Smooth muscle cell (in vitro differentiated cells): ENCODE data around the gene SAMD15. TPM values are rescaled to one million over a fixed set of nuclear protein-coding genes. Genes with fewer than 3 reads are reported as not detected.
"Not testable (repeated sequence)": the region's sequence is repeated elsewhere in the genome, so short reads cannot be mapped to it uniquely, and the experiment has no call there.

Experiments
- DNase-seq: peaks from one replicate; lab custom pipeline; 2025; ENCODE audit not compliant: unreplicated experiment; lab: John Stamatoyannopoulos, UW
- H2AFZ ChIP-seq: fragments of 200-600 bp; sonication (generic); 2 replicates; pipeline ENCODE4 v1.6.0; 2016; ENCODE audit warnings: antibody characterized with exemption, low read depth, mild to moderate bottlenecking
- H3F3A ChIP-seq: fragments of 200-600 bp; sonication (generic); 2 replicates; pipeline ENCODE4 v1.6.0; 2017; ENCODE audit warnings: antibody characterized with exemption, low read depth
- H3K27ac ChIP-seq: fragments of 200-600 bp; sonication (generic); 2 replicates; pipeline ENCODE4 v1.5.1; 2016; ENCODE audit warnings: low read depth, mild to moderate bottlenecking
- H3K27me3 ChIP-seq: fragments of 200-600 bp; sonication (generic); 2 replicates; pipeline ENCODE4 v1.6.1; 2016; ENCODE audit warnings: low read depth, mild to moderate bottlenecking
- H3K36me3 ChIP-seq: fragments of 200-600 bp; sonication (generic); 2 replicates; pipeline ENCODE4 v1.5.1; 2016; ENCODE audit warnings: low read depth
- H3K4me1 ChIP-seq: fragments of 200-600 bp; sonication (generic); 2 replicates; pipeline ENCODE4 v1.5.1; 2016; ENCODE audit warnings: low read depth
- H3K4me2 ChIP-seq: fragments of 200-600 bp; sonication (generic); 2 replicates; pipeline ENCODE4 v1.6.0; 2016; ENCODE audit warnings: mild to moderate bottlenecking
- H3K4me3 ChIP-seq: fragments of 200-600 bp; sonication (generic); 2 replicates; pipeline ENCODE4 v1.5.1; 2016; ENCODE audit warnings: mild to moderate bottlenecking
- H3K79me2 ChIP-seq: fragments of 200-600 bp; sonication (generic); 2 replicates; pipeline ENCODE4 v1.6.0; 2016; ENCODE audit warnings: low read depth, mild to moderate bottlenecking
- H3K9ac ChIP-seq: fragments of 200-600 bp; sonication (generic); 2 replicates; pipeline ENCODE4 v1.6.0; 2016; ENCODE audit warnings: low read depth
- H3K9me3 ChIP-seq: fragments of 200-600 bp; sonication (generic); replicated peaks from 2 replicates; pipeline ENCODE4 v1.5.1; 2016; ENCODE audit warnings: low read depth
- H4K20me1 ChIP-seq: fragments of 200-600 bp; sonication (generic); 2 replicates; pipeline ENCODE4 v1.6.0; 2016; ENCODE audit warnings: low read depth
- WGBS: methylation state at CpG from one replicate; pipeline ENCODE4 v1.1.7; 2016; ENCODE audit warnings: low lambda C conversion rate; 5-methylcytosine and 5-hydroxymethylcytosine counted together
- polyA plus RNA-seq: library from polyadenylated mRNA; unstranded; fragments of >200 nt; fragmentation: Nextera tagmentation; extraction: Ambion mirVana; gene quantifications from 2 replicates; pipeline ENCODE4 v1.2.1, GENCODE V29; 2016
- total RNA-seq: library from RNA; depleted of rRNA; stranded (reverse); fragments of >200 nt; gene quantifications from 2 replicates; pipeline ENCODE4 v1.2.3, GENCODE V29; 2014
- TF ChIP-seq, protein P1 (sequence below): fragments of 200-600 bp; sonication (generic); IDR thresholded peaks from 2 replicates; pipeline ENCODE4 v1.5.1; 2017; ENCODE audit warnings: borderline replicate concordance, mild to moderate bottlenecking, antibody characterized with exemption; ENCODE audit not compliant: insufficient read depth, poor library complexity, severe bottlenecking

Gene SAMD15
- total RNA-seq (1.1 TPM in 2 replicates), polyA plus RNA-seq (0.49 TPM in 1 of 2 replicates, not detected in the other)

GRCh38 chr14:77376771-77377501 is at the start of gene SAMD15, which contains the start of gene TMED8:
TSS of gene SAMD15 (plus strand) at chr14:77377379. CDS start at chr14:77377419, 40 bp downstream.
TSS of gene TMED8 (minus strand) at chr14:77377094. CDS start at chr14:77377053, 41 bp downstream.
- Histone ChIP-seq H3K27me3 (no peaks in the 10 kb centered on the region), H3K9ac (peak within 1 kb of the TSS; percentile 94), H3K9me3 (no peaks in the 10 kb centered on the region), H3F3A (peaks cover 10% of the 10 kb centered on the region), H2AFZ (peak within 1 kb of the TSS; percentile 95), H3K4me2 (peak within 1 kb of the TSS; percentile 88), H3K79me2 (peaks cover 31% of the 10 kb centered on the region), H3K36me3 (no peaks in the 10 kb centered on the region), H3K27ac (peak within 1 kb of the TSS; percentile 96), H3K4me1 (peaks cover 27% of the 10 kb centered on the region), H3K4me3 (peak within 1 kb of the TSS; percentile 98), H4K20me1 (peaks cover 6% of the 10 kb centered on the region)
- peak; percentile 65 for DNase-seq
- under 1% methylated on average over 69 of the region's 69 CpGs for WGBS
- TF ChIP-seq, protein P1, sequence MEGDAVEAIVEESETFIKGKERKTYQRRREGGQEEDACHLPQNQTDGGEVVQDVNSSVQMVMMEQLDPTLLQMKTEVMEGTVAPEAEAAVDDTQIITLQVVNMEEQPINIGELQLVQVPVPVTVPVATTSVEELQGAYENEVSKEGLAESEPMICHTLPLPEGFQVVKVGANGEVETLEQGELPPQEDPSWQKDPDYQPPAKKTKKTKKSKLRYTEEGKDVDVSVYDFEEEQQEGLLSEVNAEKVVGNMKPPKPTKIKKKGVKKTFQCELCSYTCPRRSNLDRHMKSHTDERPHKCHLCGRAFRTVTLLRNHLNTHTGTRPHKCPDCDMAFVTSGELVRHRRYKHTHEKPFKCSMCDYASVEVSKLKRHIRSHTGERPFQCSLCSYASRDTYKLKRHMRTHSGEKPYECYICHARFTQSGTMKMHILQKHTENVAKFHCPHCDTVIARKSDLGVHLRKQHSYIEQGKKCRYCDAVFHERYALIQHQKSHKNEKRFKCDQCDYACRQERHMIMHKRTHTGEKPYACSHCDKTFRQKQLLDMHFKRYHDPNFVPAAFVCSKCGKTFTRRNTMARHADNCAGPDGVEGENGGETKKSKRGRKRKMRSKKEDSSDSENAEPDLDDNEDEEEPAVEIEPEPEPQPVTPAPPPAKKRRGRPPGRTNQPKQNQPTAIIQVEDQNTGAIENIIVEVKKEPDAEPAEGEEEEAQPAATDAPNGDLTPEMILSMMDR: no peak

DNA sequence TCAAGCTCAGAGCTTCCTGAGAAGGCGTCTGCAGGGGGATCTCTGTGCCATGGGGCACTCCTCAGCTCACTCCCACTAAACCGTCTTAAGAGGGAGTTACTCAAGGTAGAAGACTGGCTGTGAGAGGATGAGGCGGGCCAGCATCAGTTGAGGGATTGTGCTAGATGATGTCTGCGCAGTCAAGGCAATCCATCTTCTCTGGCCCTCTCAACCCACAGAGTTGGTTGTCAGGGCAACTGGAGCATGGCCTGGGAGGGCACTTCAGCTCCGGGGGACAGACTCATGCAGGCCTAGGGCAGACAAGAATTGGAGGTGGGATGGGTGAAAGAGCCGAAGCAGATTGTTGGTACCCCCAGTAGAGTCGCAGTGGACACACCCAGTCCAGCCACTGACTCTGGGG is 47.3 kb upstream of the SAMD15 start:
- Histone ChIP-seq H3K4me1 (no peaks in the 10 kb centered on the region), H3K36me3 (no peaks in the 10 kb centered on the region), H3K9ac (no peak overlapping the region), H3K27me3 (no peaks in the 10 kb centered on the region), H3K27ac (no peak overlapping the region), H2AFZ (no peak overlapping the region), H3K4me3 (no peak overlapping the region), H3K79me2 (no peaks in the 10 kb centered on the region), H3F3A (no peaks in the 10 kb centered on the region), H3K9me3 (no peaks in the 10 kb centered on the region), H3K4me2 (no peak overlapping the region), H4K20me1 (no peaks in the 10 kb centered on the region)
- TF ChIP-seq, protein P1: no peak
- WGBS: 93% methylated on average over 7 of the region's 7 CpGs
- no peak for DNase-seq

- TF ChIP-seq, protein P1: no peak
- no peaks in the 10 kb centered on the region for H3K79me2 ChIP-seq
- no peak overlapping the region for H2AFZ ChIP-seq
- no peaks in the 10 kb centered on the region for H4K20me1 ChIP-seq
- H3K27ac ChIP-seq: no peak overlapping the region
- no peak overlapping the region for H3K4me2 ChIP-seq
- DNase-seq: no peak
- no peaks in the 10 kb centered on the region for H3K4me1 ChIP-seq
- no peak overlapping the region for H3K9ac ChIP-seq
- no peak overlapping the region for H3K4me3 ChIP-seq
- no peaks in the 10 kb centered on the region for H3F3A ChIP-seq
- WGBS: 93% methylated on average over 3 of the region's 3 CpGs
- no peaks in the 10 kb centered on the region for H3K27me3 ChIP-seq
- H3K9me3 ChIP-seq: no peaks in the 10 kb centered on the region
- H3K36me3 ChIP-seq: no peaks in the 10 kb centered on the region
Observed at GRCh38 chr14:77335576-77335975, 41.6 kb upstream of the SAMD15 start.

DNA sequence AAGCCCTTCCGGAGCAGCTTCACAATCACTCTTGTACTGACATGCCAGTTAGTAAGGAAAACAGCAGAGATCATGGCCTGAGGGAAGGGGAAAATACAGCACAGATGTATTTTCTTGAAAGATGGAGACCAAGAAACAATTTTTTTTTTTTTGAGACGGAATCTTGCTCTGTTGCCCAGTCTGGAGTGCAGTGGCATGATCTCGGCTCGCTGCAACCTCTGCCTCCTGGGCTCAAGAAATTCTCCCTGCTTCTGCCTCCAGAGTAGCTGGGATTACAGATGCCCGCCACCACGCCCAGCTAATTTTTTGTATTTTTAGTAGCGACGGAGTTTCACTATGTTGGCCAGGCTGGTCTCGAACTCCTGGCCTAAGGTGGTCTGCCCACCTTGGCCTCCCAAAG is 39.9 kb upstream of the SAMD15 start:
- not testable (repeated sequence) for H3K27me3 ChIP-seq, H3K9ac ChIP-seq, H3K9me3 ChIP-seq, H3K4me3 ChIP-seq, H3K4me2 ChIP-seq, H3F3A ChIP-seq, H3K79me2 ChIP-seq, H3K36me3 ChIP-seq, H4K20me1 ChIP-seq, H3K4me1 ChIP-seq, DNase-seq, H3K27ac ChIP-seq, H2AFZ ChIP-seq
- WGBS: 95% methylated on average over 9 of the region's 9 CpGs
